Glutamatergic neuron (in vitro differentiated cells): ENCODE data around the gene GTSE1. TPM values are rescaled to one million over a fixed set of nuclear protein-coding genes. Genes with fewer than 3 reads are reported as not detected.
"Not testable (repeated sequence)": the region's sequence is repeated elsewhere in the genome, so short reads cannot be mapped to it uniquely, and the experiment has no call there.

Experiments
- DNase-seq: peaks from one replicate; pipeline ENCODE4 v3.0.0; 2022
- H3K27ac Mint-ChIP-seq: one replicate; pipeline ENCODE4 v1.8.0; 2020; ENCODE audit warnings: mild to moderate bottlenecking, mixed read lengths, inconsistent platforms; ENCODE audit not compliant: unreplicated experiment
- H3K27me3 Mint-ChIP-seq: one replicate; pipeline ENCODE4 v1.8.0; 2020; ENCODE audit warnings: mild to moderate bottlenecking, moderate library complexity, mixed read lengths, inconsistent platforms; ENCODE audit not compliant: unreplicated experiment
- H3K36me3 Mint-ChIP-seq: one replicate; pipeline ENCODE4 v1.8.0; 2020; ENCODE audit warnings: mild to moderate bottlenecking, mixed read lengths, inconsistent platforms; ENCODE audit not compliant: unreplicated experiment
- H3K4me1 Mint-ChIP-seq: one replicate; pipeline ENCODE4 v1.8.0; 2020; ENCODE audit warnings: mild to moderate bottlenecking, low read depth, mixed read lengths, inconsistent platforms; ENCODE audit not compliant: unreplicated experiment
- H3K4me3 Mint-ChIP-seq: one replicate; pipeline ENCODE4 v1.8.0; 2020; ENCODE audit warnings: mild to moderate bottlenecking, mixed read lengths, inconsistent platforms; ENCODE audit not compliant: unreplicated experiment
- H3K9me3 Mint-ChIP-seq: one replicate; pipeline ENCODE4 v1.8.0; 2020; ENCODE audit warnings: mild to moderate bottlenecking, moderate library complexity, mixed read lengths, inconsistent platforms; ENCODE audit not compliant: unreplicated experiment
- CTCF ChIP-seq: fragments of 200-600 bp; sonication (generic); IDR thresholded peaks from one replicate; pipeline ENCODE4 v1.5.0; 2021; ENCODE audit not compliant: partially characterized antibody, unreplicated experiment
- total RNA-seq: library from RNA; stranded (reverse); fragmentation: NEBNext Ultra II Directional; extraction: Animal tissue kit (Norgen Biotek cat#: 25700); gene quantifications from one replicate; pipeline ENCODE4 v1.2.1, GENCODE V29; 2021; ENCODE audit not compliant: unreplicated experiment

The GTSE1 gene
- total RNA-seq, 1 donor from 2014 or later, result 7.5 TPM

DNA sequence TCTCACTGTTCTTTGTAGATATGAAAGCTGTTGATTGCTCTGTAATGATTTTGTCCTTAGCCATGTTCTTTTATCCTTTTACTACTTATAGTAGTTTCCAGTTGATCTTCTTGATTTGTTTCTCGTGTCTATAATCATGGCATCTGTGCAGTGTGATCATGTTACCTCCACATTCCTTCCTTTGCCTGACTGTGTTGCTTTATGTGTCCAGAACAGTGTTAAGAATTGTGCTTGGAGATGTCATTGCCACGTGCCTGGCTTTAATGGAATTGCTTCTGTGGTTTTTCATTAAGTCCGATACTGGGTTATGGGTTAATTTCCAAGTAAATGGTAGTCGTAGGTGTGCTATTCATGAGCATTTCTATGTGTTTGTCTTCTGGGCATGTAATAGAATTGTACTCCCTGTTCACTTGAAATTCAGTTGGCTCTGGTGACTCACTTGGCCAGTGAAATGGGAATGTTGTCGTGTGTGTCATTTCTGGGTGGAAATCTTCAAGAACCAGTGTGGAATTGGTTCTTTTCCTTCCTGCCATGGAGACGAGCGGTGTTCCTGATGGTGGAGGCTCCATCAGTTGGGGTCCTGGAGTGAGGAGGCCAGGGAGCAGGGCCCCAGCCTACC lies 6.8 kb downstream of the GTSE1 start:
- no peak overlapping the region for H3K4me3 Mint-ChIP-seq
- no peaks in the 10 kb centered on the region for H3K9me3 Mint-ChIP-seq
- peaks cover 2% of the 10 kb centered on the region for H3K27me3 Mint-ChIP-seq
- no peak for DNase-seq
- TF ChIP-seq CTCF, result no peak
- H3K27ac Mint-ChIP-seq, result no peak overlapping the region
- H3K4me1 Mint-ChIP-seq, result peaks cover 2% of the 10 kb centered on the region
- H3K36me3 Mint-ChIP-seq, result no peaks in the 10 kb centered on the region

DNA sequence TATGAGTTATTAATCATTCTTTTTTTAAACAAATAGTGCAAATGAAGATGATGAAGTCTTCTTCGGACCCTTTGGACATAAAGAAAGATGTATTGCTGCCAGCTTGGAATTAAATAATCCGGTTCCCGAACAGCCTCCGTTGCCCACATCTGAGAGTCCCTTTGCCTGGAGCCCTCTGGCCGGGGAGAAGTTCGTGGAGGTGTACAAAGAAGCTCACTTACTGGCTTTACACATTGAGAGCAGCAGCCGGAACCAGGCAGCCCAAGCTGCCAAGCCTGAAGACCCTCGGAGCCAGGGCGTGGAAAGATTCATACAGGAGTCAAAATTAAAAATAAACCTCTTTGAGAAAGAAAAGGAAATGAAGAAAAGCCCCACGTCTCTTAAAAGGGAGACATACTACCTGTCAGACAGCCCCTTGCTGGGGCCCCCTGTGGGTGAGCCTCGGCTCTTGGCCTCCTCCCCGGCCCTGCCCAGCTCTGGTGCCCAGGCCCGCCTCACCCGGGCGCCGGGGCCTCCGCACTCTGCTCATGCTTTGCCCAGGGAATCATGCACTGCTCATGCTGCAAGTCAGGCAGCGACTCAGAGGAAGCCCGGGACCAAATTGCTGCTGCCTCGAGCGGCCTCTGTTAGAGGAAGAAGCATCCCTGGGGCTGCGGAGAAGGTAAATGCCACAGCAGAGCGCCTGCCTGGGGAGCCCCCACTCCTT lies 11.8 kb downstream of the GTSE1 start:
- H3K36me3 Mint-ChIP-seq, result no peaks in the 10 kb centered on the region
- no peak for TF ChIP-seq CTCF
- no peaks in the 10 kb centered on the region for H3K9me3 Mint-ChIP-seq
- H3K4me3 Mint-ChIP-seq, result no peak overlapping the region
- no peaks in the 10 kb centered on the region for H3K4me1 Mint-ChIP-seq
- H3K27ac Mint-ChIP-seq, result no peak overlapping the region
- no peak for DNase-seq
- H3K27me3 Mint-ChIP-seq, result no peaks in the 10 kb centered on the region

- no peak overlapping the region for H3K27ac Mint-ChIP-seq
These were observed 12.9 kb downstream of the GTSE1 start for GRCh38 chr22:46309526-46310085.

DNA sequence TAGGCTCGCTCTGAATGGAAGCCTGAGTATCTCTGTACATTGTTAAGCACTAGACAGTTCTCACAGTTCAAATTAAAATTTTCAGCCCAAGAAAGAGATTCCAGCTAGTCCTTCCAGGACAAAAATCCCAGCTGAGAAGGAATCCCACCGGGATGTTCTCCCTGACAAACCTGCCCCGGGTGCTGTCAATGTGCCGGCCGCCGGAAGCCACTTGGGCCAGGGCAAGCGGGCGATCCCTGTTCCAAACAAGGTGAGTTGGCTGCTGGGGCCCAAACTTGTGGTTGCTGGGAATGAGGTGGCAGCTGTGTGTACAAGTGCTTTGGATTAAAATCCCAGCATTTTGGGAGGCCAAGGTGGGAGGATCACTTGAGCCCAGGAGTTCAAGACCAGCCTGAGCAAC lies 15.4 kb downstream of the GTSE1 start:
- no peak for DNase-seq
- no peak for TF ChIP-seq CTCF
- Mint-ChIP-seq H3K27me3 (no peaks in the 10 kb centered on the region), H3K4me3 (no peak overlapping the region), H3K9me3 (no peaks in the 10 kb centered on the region), H3K36me3 (no peaks in the 10 kb centered on the region), H3K27ac (no peak overlapping the region), H3K4me1 (no peaks in the 10 kb centered on the region)

More at GRCh38 chr22:46309526-46310085, 12.9 kb downstream of the GTSE1 start:
- Mint-ChIP-seq H3K4me1 (no peaks in the 10 kb centered on the region), H3K36me3 (no peaks in the 10 kb centered on the region), H3K27me3 (no peaks in the 10 kb centered on the region), H3K9me3 (no peaks in the 10 kb centered on the region), H3K4me3 (no peak overlapping the region)
- TF ChIP-seq CTCF, result no peak
- DNase-seq, result no peak

DNA sequence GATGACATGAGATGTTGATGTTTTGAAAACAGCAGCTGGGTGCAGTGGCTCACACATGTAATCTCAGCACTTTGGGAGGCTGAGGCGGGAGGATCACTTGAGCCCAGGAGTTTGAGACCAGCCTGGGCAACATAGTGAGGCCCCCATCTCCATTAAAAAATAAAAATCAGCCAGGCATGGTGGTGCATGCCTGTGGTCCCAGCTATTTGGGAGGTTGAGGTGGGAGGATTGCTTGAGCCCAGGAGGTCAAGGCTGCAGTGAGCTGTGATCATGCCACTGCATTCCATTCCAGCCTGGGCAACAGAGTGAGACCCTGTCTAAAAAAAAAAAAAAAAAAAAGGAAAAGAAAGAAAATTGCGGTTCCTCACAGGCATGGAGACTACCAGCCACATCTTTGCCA lies 16.2 kb downstream of the GTSE1 start:
- H3K4me3 Mint-ChIP-seq, H3K27me3 Mint-ChIP-seq, H3K9me3 Mint-ChIP-seq, DNase-seq, H3K4me1 Mint-ChIP-seq, H3K36me3 Mint-ChIP-seq, H3K27ac Mint-ChIP-seq: not testable (repeated sequence)
